Measurements from ENCODE around the gene CAP1.

CAP1 gene

GRCh38 chr1:40059338-40059959 is 18.9 kb downstream of the CAP1 start:
- no peak for DNase-seq

- no peak for DNase-seq
These were observed 19.6 kb downstream of the CAP1 start for GRCh38 chr1:40059960-40060750.

GRCh38 chr1:40064797-40065499 is 24.4 kb downstream of the CAP1 start:
- DNase-seq: no peak

- no peak for DNase-seq
These were observed 26.5 kb downstream of the CAP1 start for GRCh38 chr1:40067023-40067422.

GRCh38 chr1:40067851-40068250 is 27.3 kb downstream of the CAP1 start:
- DNase-seq: no peak

- DNase-seq: no peak
These were observed 31.6 kb downstream of the CAP1 start for GRCh38 chr1:40072142-40072541.

GRCh38 chr1:40073062-40073461 is 32.5 kb downstream of the CAP1 start:
- DNase-seq: no peak

GRCh38 chr1:40075266-40075665 is 34.7 kb downstream of the CAP1 start:
- DNase-seq: no peak

- DNase-seq: no peak
These were observed 36.4 kb downstream of the CAP1 start for GRCh38 chr1:40076895-40077312.

GRCh38 chr1:40078512-40079333 is 38.2 kb downstream of the CAP1 start:
- DNase-seq: peak; percentile 20

GRCh38 chr1:40079774-40080400 is 39.4 kb downstream of the CAP1 start:
- no peak for DNase-seq

- DNase-seq: no peak
These were observed 41.3 kb downstream of the CAP1 start for GRCh38 chr1:40081871-40082270.

GRCh38 chr1:40084750-40085149 is 44.2 kb downstream of the CAP1 start:
- peak; percentile 28 for DNase-seq

GRCh38 chr1:40090652-40091355 is 50.3 kb downstream of the CAP1 start:
- DNase-seq: no peak

GRCh38 chr1:40092241-40092640 is 51.7 kb downstream of the CAP1 start:
- no peak for DNase-seq

GRCh38 chr1:40092706-40093639 is 52.4 kb downstream of the CAP1 start:
- DNase-seq: no peak

GRCh38 chr1:40094466-40095110 is 54.1 kb downstream of the CAP1 start:
- DNase-seq: no peak

- DNase-seq: no peak
These were observed 55.3 kb downstream of the CAP1 start for GRCh38 chr1:40095806-40096205.

- DNase-seq: no peak
These were observed 56.1 kb downstream of the CAP1 start for GRCh38 chr1:40096646-40096976.

All from stimulated activated CD4-positive, alpha-beta T cell treated with anti-CD3 and anti-CD28 coated beads, Interleukin-12 subunit alpha, Interleukin-12 subunit beta, amount 100 ng/mL, for 4 hours (primary cell).